Endothelial cell of umbilical vein (primary cell): ENCODE measurements around the gene CD300H. TPM values are rescaled to one million over a fixed set of nuclear protein-coding genes. Genes with fewer than 3 reads are reported as not detected.

ENCODE experiments used
- BruUV-seq: library from RNA; stranded (reverse); fragments of 400-500 nt; replicated peaks from 2 replicates; lab custom pipeline; 2021; lab: Mats Ljungman, UMichigan
- CTCF ChIA-PET: fragments of 300-600, 350-600 bp; sonication (Branson Sonifier 250); formaldehyde crosslinking; loops from one replicate; lab custom pipeline; 2021; ENCODE audit warnings: antibody characterized with exemption, inconsistent platforms; lab: Charles Lee
- POLR2A ChIA-PET: fragments of 300-600, 350-600 bp; sonication (Branson Sonifier 250); formaldehyde crosslinking; loops from one replicate; lab custom pipeline; 2021; ENCODE audit warnings: antibody characterized with exemption, inconsistent platforms; lab: Charles Lee
- DNase-seq: peaks from one replicate; pipeline ENCODE4 v3.0.0-alpha.2; 2011; ENCODE audit warnings: low read depth, low spot score
- FAIRE-seq: peaks from 2 replicates; lab custom pipeline; 2011; peaks lifted over from hg19 to GRCh38; lab: Jason Lieb, UNC
- H2AFZ ChIP-seq: 2 replicates; pipeline ENCODE4 v1.6.0; 2012; ENCODE audit warnings: low read depth, low read length, control low read depth, inconsistent platforms
- H3K27ac ChIP-seq: 2 replicates; pipeline ENCODE4 v1.5.1; 2011; ENCODE audit warnings: low read depth, mild to moderate bottlenecking, control low read depth, low read length, moderate library complexity; ENCODE audit not compliant: insufficient read depth
- H3K27me3 ChIP-seq, 2 experiments: 2 replicates each; pipeline versions ENCODE4 v1.6.0 to v1.6.1; 2011; ENCODE audit warnings: low read length in 2 of 2, mixed read lengths in 1 of 2; ENCODE audit not compliant: control insufficient read depth in 2 of 2, insufficient read depth in 2 of 2
- H3K36me3 ChIP-seq, 2 experiments: 2 replicates in 1 of 2; 3 replicates in 1 of 2; pipeline ENCODE4 v1.5.1; 2011; ENCODE audit warnings: low read length in 2 of 2, mild to moderate bottlenecking in 1 of 2, moderate library complexity in 1 of 2; ENCODE audit not compliant: control insufficient read depth in 2 of 2, insufficient read depth in 2 of 2; ENCODE audit errors: extremely low read depth in 1 of 2
- H3K4me1 ChIP-seq: 3 replicates; pipeline ENCODE4 v1.5.1; 2011; ENCODE audit warnings: mild to moderate bottlenecking, low read length; ENCODE audit not compliant: control insufficient read depth, insufficient read depth; ENCODE audit errors: extremely low read depth
- H3K4me2 ChIP-seq: 2 replicates; pipeline ENCODE4 v1.6.1; 2011; ENCODE audit warnings: low read length, control low read depth, mixed read lengths; ENCODE audit not compliant: insufficient read depth
- H3K4me3 ChIP-seq, 3 experiments: fragments of 200-600 bp in 1 of 3; sonication (generic), shearing (Covaris generic) in 1 of 3; replicated peaks in 1 of 3; 2 replicates each; pipeline ENCODE4 v1.5.1; 2011 to 2016; ENCODE audit warnings: control low read depth in 3 of 3, low read length in 3 of 3, mild to moderate bottlenecking in 2 of 3, inconsistent platforms in 1 of 3, low read depth in 1 of 3, moderate library complexity in 1 of 3; ENCODE audit not compliant: insufficient read depth in 1 of 3
- H3K79me2 ChIP-seq: 2 replicates; pipeline ENCODE4 v1.6.0; 2012; ENCODE audit warnings: low read length, inconsistent platforms; ENCODE audit not compliant: control insufficient read depth, insufficient read depth
- H3K9ac ChIP-seq: replicated peaks from 2 replicates; pipeline ENCODE3; 2011; ENCODE audit warnings: low read length, control low read depth; ENCODE audit not compliant: insufficient read depth; ENCODE audit errors: extremely low read depth
- H3K9me1 ChIP-seq: replicated peaks from 3 replicates; pipeline ENCODE4 v1.6.0; 2011; ENCODE audit warnings: mild to moderate bottlenecking, low read length; ENCODE audit not compliant: control insufficient read depth, insufficient read depth; ENCODE audit errors: extremely low read depth
- H3K9me3 ChIP-seq: replicated peaks from 2 replicates; pipeline ENCODE4 v1.5.1; 2012; ENCODE audit warnings: low read length, inconsistent platforms; ENCODE audit not compliant: control insufficient read depth, insufficient read depth
- H4K20me1 ChIP-seq: replicated peaks from 2 replicates; pipeline ENCODE3; 2011; ENCODE audit warnings: mild to moderate bottlenecking, low read length; ENCODE audit not compliant: control insufficient read depth, insufficient read depth; ENCODE audit errors: extremely low read depth
- EZH2 ChIP-seq: IDR thresholded peaks from 2 replicates; pipeline ENCODE4 v1.6.1; 2012; ENCODE audit warnings: borderline replicate concordance, low read depth, mild to moderate bottlenecking, moderate library complexity, low read length, inconsistent platforms; ENCODE audit not compliant: severe bottlenecking
- FOS ChIP-seq: IDR thresholded peaks from 2 replicates; pipeline ENCODE4 v1.6.1; 2011; ENCODE audit warnings: mild to moderate bottlenecking, low read length, moderate library complexity, borderline replicate concordance; ENCODE audit not compliant: insufficient read depth
- GATA2 ChIP-seq: IDR thresholded peaks from 2 replicates; pipeline ENCODE4 v1.7.0; 2011; ENCODE audit warnings: low read depth, mild to moderate bottlenecking, moderate library complexity, mixed read lengths, low read length; ENCODE audit not compliant: insufficient read length, insufficient read depth
- JUN ChIP-seq: IDR thresholded peaks from 2 replicates; pipeline ENCODE4 v1.6.1; 2011; ENCODE audit warnings: borderline replicate concordance, low read depth; ENCODE audit not compliant: insufficient read length, insufficient read depth
- MYC ChIP-seq: IDR thresholded peaks from one replicate; pipeline ENCODE4 v1.6.1; 2011; ENCODE audit warnings: mild to moderate bottlenecking, low read depth, low read length
- POLR2A ChIP-seq: IDR thresholded peaks from 2 replicates; pipeline ENCODE4 v1.6.1; 2012; ENCODE audit warnings: low read depth, mild to moderate bottlenecking, control low read depth, low read length
- POLR2AphosphoS5 ChIP-seq: IDR thresholded peaks from 2 replicates; pipeline ENCODE4 v1.6.1; 2012; ENCODE audit warnings: low read depth, mild to moderate bottlenecking, control low read depth, low read length, moderate library complexity; ENCODE audit not compliant: insufficient read depth
- dilution Hi-C: fragments of 300-500 bp; cut with MboI; formaldehyde crosslinking; loops from one replicate; pipeline ENCODE4 v1.15.0; 2019; ENCODE audit warnings: low sequenced_read_pairs; ENCODE audit not compliant: extremely low pct_ligation_motif_present
- intact Hi-C: fragments of 100-400 bp; cut with micrococcal nuclease; formaldehyde crosslinking; loops from one replicate; pipeline ENCODE4 v1.10.0; 2022
- polyA plus RNA-seq, 4 experiments: library from polyadenylated mRNA; depleted of rRNA in 3 of 4; stranded (reverse) in 3 of 4; unstranded in 1 of 4; fragments of >200 nt; gene quantifications; 2 replicates each; pipeline versions ENCODE4 v1.2.1 to v1.2.3, GENCODE V29; 2011 to 2012; ENCODE audit warnings: missing spikeins in 1 of 4
- total RNA-seq: library from RNA; stranded (reverse); gene quantifications from 2 replicates; pipeline ENCODE4 v1.2.3, GENCODE V29; 2021
- TF ChIP-seq, protein P1 (sequence below): IDR thresholded peaks from 2 replicates; pipeline ENCODE4 v1.6.1; 2011; ENCODE audit not compliant: insufficient read depth, insufficient read length
- TF ChIP-seq, protein P2 (sequence below), 2 donors: IDR thresholded peaks; 1 replicate in 1 of 2; 2 replicates in 1 of 2; pipeline ENCODE4 v1.5.1; 2011; ENCODE audit warnings: low read length in 2 of 2, mild to moderate bottlenecking in 2 of 2, moderate library complexity in 2 of 2, control low read depth in 1 of 2, inconsistent platforms in 1 of 2, low read depth in 1 of 2; ENCODE audit not compliant: insufficient read depth in 1 of 2; ENCODE audit errors: extremely low read depth in 1 of 2

CD300H gene
- total and polyA plus RNA-seq, 2 donors (not counting 3 experiments of a cell fraction or from before 2014, with no cell fraction given) = not detected

DNA sequence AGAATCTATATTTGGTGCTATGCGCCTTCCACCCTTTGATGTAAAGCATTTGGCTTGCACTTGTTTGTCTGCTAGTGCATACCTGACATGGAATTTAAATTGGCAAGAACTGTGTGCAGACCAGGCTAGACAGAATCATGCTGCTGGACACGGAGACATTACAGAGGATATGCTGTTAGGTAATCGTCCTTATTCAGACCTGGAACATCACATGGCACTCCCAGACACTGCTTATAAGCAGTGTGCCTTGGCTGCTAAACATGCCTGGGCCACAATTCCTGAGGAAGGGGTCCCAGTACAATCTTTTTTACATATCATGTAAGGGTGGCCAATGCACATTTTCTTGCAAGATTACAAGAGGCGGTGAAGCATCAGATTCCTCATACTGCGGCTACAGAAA lies 18.4 kb upstream of the CD300H start:
- H3K36me3 ChIP-seq = no peaks in the 10 kb centered on the region
- DNase-seq (no peak), FAIRE-seq (no peak)
- H3K9me3 ChIP-seq = peaks cover 2% of the 10 kb centered on the region
- no peak overlapping the region for H2AFZ ChIP-seq
- no peak for TF ChIP-seq POLR2A
- TF ChIP-seq, protein P1, sequence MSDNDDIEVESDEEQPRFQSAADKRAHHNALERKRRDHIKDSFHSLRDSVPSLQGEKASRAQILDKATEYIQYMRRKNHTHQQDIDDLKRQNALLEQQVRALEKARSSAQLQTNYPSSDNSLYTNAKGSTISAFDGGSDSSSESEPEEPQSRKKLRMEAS = no peak
- no peak for TF ChIP-seq JUN
- TF ChIP-seq GATA2 = no peak
- no peak for TF ChIP-seq FOS
- TF ChIP-seq, protein P2, sequence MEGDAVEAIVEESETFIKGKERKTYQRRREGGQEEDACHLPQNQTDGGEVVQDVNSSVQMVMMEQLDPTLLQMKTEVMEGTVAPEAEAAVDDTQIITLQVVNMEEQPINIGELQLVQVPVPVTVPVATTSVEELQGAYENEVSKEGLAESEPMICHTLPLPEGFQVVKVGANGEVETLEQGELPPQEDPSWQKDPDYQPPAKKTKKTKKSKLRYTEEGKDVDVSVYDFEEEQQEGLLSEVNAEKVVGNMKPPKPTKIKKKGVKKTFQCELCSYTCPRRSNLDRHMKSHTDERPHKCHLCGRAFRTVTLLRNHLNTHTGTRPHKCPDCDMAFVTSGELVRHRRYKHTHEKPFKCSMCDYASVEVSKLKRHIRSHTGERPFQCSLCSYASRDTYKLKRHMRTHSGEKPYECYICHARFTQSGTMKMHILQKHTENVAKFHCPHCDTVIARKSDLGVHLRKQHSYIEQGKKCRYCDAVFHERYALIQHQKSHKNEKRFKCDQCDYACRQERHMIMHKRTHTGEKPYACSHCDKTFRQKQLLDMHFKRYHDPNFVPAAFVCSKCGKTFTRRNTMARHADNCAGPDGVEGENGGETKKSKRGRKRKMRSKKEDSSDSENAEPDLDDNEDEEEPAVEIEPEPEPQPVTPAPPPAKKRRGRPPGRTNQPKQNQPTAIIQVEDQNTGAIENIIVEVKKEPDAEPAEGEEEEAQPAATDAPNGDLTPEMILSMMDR (IDR thresholded peaks at IDR 0.05; ENCODE audit: extremely low read depth in 1 of 2, insufficient read depth in 1 of 2, low read depth in 1 of 2, low read length in 2 of 2) = no peak
- TF ChIP-seq EZH2 = no peak
- no peak for TF ChIP-seq MYC
- no peak for TF ChIP-seq POLR2AphosphoS5
- dilution Hi-C loops = no loop called here
- BruUV-seq = no TSS peak
- intact Hi-C loops = no loop called here
- H3K79me2 ChIP-seq = no peaks in the 10 kb centered on the region
- ChIA-PET POLR2A (no interaction called here), CTCF (no interaction called here)
- H4K20me1 ChIP-seq = no peaks in the 10 kb centered on the region
- H3K4me3 ChIP-seq = no peak overlapping the region
- H3K9me1 ChIP-seq = no peaks in the 10 kb centered on the region
- H3K9ac ChIP-seq = no peak overlapping the region
- H3K4me1 ChIP-seq = no peaks in the 10 kb centered on the region
- H3K27me3 ChIP-seq = no peaks in the 10 kb centered on the region
- no peak overlapping the region for H3K4me2 ChIP-seq
- no peak overlapping the region for H3K27ac ChIP-seq
